Measurements from ENCODE around the gene MSH5. TPM values are rescaled to one million over a fixed set of nuclear protein-coding genes. Genes with fewer than 3 reads are reported as not detected.

The MSH5 gene
- total RNA-seq, 1 experiment from 2014 or later, result 22.4 TPM

DNA sequence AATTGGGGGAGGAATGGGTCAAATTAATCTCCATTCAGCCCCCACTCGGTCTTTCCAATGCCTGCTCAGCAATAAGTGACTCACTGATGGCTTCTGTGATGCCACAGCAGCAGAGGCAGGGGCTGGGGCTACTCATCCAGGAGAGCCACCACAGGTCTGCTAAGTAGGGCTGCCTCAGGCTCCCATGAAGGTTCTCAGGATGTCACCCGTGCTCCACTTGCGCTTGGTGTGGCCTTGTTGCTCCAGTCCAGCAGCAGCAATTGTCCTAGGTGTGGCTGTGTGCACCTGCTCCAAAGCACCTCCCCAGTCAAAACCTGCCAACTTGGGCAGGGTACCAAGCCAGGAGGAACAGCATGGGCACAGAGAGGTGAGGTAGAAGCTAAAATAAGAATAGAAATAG is 17.6 kb upstream of the MSH5 start:
- Histone ChIP-seq H3K23me2 (ENCODE audit: insufficient read length, low read depth, low read length, poor library complexity, severe bottlenecking) (no peaks in the 10 kb centered on the region), H3K14ac (ENCODE audit: insufficient read depth, low read length) (no peak overlapping the region), H3K56ac (ENCODE audit: insufficient read length, low read depth, low read length) (no peak overlapping the region), H3K4me1 (ENCODE audit: insufficient read depth, low read length) (peaks cover 6% of the 10 kb centered on the region; the same call in 1 of the 2 replicates), H3K27ac (ENCODE audit: insufficient read length, low read depth, low read length) (no peak overlapping the region), H3K79me2 (ENCODE audit: insufficient read depth, low read length) (no peaks in the 10 kb centered on the region), H2BK15ac (ENCODE audit: low read depth, low read length) (no peak overlapping the region), H2BK120ac (ENCODE audit: low read depth, low read length, poor library complexity, severe bottlenecking) (no peak overlapping the region), H4K20me1 (ENCODE audit: control insufficient read depth, insufficient read depth, insufficient read length) (no peaks in the 10 kb centered on the region), H2BK5ac (ENCODE audit: insufficient read length, low read length) (no peak overlapping the region), H4K5ac (ENCODE audit: insufficient read length, low read depth, low read length) (no peak overlapping the region), H3K23ac (ENCODE audit: insufficient read length, low read depth, low read length) (no peak overlapping the region), H2BK12ac (ENCODE audit: insufficient read length, low read depth, low read length) (no peak overlapping the region), H3T11ph (ENCODE audit: low read length) (no peak overlapping the region), H2AK5ac (ENCODE audit: insufficient read length, low read length) (no peak overlapping the region), H3K4ac (ENCODE audit: low read depth, low read length) (no peak overlapping the region), H3K4me2 (ENCODE audit: insufficient read depth, insufficient read length, low read length) (no peak overlapping the region), H3K9me3 (ENCODE audit: control insufficient read depth, low read depth, low read length) (no peaks in the 10 kb centered on the region), H3K9ac (ENCODE audit: extremely low read depth, insufficient read length, low read length) (no peak overlapping the region), H3K18ac (ENCODE audit: insufficient read length, low read depth, low read length) (no peak overlapping the region), H2BK20ac (ENCODE audit: low read depth, low read length, poor library complexity, severe bottlenecking) (no peak overlapping the region), H3K27me3 (ENCODE audit: insufficient read depth, low read length) (no peaks in the 10 kb centered on the region), H3K79me1 (ENCODE audit: insufficient read depth, low read depth, low read length, poor library complexity, severe bottlenecking) (no peaks in the 10 kb centered on the region), H4K91ac (ENCODE audit: insufficient read length, low read depth, low read length) (no peak overlapping the region), H4K8ac (replicated peaks; ENCODE audit: insufficient read length, low read depth, low read length) (no peak overlapping the region), H2AFZ (ENCODE audit: low read length) (no peak overlapping the region)
- no peak for DNase-seq
- no peak overlapping the region for H3K27ac Mint-ChIP-seq
- H3K4me1 Mint-ChIP-seq, result peaks cover 18 to 22% of the 10 kb centered on the region in 2 experiments
- TF ChIP-seq, protein P1, sequence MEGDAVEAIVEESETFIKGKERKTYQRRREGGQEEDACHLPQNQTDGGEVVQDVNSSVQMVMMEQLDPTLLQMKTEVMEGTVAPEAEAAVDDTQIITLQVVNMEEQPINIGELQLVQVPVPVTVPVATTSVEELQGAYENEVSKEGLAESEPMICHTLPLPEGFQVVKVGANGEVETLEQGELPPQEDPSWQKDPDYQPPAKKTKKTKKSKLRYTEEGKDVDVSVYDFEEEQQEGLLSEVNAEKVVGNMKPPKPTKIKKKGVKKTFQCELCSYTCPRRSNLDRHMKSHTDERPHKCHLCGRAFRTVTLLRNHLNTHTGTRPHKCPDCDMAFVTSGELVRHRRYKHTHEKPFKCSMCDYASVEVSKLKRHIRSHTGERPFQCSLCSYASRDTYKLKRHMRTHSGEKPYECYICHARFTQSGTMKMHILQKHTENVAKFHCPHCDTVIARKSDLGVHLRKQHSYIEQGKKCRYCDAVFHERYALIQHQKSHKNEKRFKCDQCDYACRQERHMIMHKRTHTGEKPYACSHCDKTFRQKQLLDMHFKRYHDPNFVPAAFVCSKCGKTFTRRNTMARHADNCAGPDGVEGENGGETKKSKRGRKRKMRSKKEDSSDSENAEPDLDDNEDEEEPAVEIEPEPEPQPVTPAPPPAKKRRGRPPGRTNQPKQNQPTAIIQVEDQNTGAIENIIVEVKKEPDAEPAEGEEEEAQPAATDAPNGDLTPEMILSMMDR (conservative IDR thresholded peaks at IDR 0.05), result no peak
- no peaks in the 10 kb centered on the region for H3K27me3 Mint-ChIP-seq (ENCODE audit: low read depth)
- WGBS (ENCODE audit: extremely low coverage, insufficient read length, low lambda C conversion rate), result no CpG with 5 or more reads among the region's 3 CpGs
- no peaks in the 10 kb centered on the region for H3K9me3 Mint-ChIP-seq
- H3K36me3 Mint-ChIP-seq (ENCODE audit: insufficient read depth in 1 of 3, low read depth in 3 of 3), result peaks cover 5 to 17% (median 17%) of the 10 kb centered on the region in 3 experiments; a peak in 6 of 7 replicates
- no peak overlapping the region for H3K4me3 Mint-ChIP-seq
